HG02678 (cell line): ENCODE data around the gene KCNJ18.
"Not testable (repeated sequence)": the region's sequence is repeated elsewhere in the genome, so short reads cannot be mapped to it uniquely, and the experiment has no call there.

Experiments
- ATAC-seq: cut with Tn5 transposase; IDR thresholded peaks from one replicate; pipeline ENCODE4 v1.9.1; 2021; ENCODE audit warnings: mild to moderate bottlenecking, moderate library complexity; ENCODE audit not compliant: unreplicated experiment

The KCNJ18 gene

DNA sequence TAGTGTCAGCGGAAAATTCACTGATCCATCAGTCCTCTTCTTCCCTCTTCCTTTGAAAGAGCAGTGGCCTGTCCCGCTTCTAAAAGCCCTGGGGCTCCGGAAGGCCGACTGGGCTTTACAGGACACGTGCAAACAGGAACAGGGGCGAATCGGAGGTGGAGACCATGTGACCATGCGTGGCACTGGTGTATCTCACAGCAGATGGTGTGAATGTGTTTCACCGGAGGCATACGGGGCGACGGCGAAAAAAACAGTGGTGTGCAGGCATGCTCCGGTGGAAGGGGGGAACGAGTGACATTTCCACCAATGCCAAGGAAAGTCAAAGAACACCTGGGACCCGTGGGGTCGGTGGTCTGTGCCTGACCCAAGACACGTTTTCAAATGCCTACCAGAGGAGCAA, 8.4 kb upstream of the KCNJ18 start:
- ATAC-seq: not testable (repeated sequence)

GRCh38 chr17:21684384-21684783, 7.9 kb upstream of the KCNJ18 start:
- ATAC-seq: not testable (repeated sequence)

GRCh38 chr17:21685061-21685795, 7.1 kb upstream of the KCNJ18 start:
- ATAC-seq: not testable (repeated sequence)

DNA sequence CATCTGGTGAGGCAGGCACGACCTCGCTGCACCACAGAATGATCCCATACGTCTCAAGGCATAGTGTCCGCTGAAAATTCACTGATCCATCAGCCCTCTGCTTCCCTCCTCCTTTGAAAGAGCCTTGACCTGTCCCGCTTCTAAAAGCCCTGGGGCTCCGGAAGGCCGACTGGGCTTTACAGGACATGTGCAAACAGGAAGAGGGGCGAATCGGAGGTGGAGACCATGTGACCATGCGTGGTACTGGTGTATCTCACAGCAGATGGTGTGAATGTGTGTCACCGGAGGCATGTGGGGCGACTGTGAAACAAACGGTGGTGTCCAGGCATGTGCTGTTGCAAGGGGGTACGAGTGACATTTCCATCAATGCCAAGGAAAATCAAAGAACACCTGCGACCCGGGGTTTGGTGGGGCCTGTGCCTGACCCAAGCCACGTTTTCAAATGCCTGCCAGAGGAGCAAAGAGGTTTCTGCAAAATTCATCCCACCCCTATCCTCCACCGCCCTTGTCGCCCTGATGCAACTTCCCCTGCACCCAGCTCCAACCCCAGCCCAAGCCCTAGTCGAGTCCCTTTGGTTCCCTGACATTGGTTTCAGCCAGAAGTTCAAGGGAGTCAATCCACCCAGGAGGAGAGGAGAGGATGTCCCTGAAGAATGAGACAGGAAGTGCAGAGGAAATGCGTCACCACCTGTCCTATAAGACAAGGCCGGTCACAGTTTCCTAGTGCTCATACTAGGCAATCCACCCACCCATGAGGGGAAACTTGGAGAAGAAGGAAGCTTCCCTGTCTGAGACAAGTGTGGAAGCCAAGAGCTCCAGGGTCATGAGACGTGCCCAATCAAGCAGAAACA, 5.9 kb upstream of the KCNJ18 start:
- ATAC-seq: no peak

DNA sequence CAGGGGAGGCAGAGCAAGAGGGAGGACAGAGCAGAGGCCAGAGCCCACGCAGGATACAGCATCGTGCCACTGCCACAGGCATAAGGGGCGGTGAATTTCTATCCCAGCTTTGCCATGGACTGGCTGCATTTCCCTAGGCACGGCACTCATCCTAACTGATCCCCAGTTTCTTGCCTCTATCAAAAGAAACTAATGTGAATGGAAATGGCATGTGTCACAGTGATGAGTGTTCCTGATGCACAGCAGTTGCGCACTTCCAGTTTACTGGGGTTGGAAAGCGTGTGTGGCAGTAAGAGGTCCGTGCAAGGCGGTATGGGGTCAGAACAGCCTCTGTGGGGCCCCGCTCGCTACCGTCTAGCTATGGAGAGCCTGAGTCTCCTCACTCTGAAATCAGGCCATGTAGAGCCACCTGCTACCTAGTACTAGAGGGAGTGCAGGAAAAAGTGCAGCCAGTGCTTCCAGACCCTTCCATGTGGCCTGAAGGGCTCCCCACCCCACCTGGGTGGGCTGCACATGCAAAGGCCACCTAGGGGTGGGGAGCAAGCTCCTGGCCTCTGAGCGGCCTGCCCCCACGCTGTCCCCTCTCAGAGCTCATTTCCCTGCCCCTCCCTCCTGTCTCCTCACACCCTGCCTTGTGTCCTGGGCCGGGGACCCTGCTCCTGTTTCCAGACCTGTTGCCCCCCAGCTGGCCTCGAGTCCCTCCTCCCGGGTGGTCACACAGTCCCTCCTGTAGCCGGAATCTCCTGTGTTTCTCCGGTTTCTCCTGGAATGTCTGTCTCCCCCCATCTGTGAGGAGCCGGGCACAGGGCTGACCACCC, 5.0 kb upstream of the KCNJ18 start:
- no peak for ATAC-seq

DNA sequence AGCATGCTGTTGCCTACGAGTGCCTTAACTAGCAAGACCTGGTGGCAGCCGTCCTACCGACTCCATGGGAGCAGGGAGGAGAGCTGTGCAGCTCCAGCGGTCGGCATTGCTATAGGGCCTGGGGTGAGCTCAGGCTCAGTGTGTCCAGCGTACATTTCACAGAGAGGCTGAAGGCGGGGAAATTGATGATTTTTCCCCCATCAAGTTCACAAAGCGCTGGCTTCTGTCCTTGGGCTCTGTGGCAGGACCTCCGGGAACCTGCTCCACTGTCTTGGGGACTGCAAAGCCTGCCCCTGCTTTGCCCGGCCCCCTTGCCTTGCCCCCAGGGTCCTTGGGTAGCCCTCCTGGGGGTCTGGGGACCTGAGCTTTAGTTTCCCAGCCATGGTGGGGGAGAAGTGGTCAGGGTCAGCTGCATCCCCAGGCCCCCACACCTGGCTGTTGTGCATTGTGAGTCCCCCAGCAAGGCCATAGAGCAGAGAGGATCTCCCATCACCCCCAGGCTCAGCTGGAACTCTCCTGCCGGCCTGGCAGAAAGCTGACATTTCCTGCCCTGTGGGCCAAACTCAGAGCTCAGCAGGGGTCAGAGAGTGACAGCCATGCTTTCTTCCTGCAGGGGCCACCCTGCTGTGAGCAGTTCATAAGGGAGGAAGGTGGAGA, 3.9 kb upstream of the KCNJ18 start:
- no peak for ATAC-seq

DNA sequence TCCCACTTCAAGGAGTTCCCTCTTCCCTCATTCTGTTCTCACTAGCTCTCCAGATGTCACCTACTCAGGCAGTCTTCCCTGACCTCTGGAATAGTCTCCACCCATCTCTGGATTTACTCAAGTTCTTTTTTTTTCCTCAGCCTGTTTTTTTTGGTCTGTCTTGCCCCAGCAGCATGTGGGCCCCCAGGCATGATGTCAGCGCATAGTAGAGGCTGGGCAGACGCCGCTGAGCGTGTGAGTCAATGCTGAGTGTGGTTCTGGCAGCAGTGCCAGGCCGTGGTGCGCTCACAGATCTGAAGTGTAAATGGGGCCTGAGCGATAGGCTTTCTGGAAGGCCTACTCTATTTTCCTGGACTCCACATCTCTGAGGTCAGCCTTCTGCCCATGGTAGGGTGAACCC, 2.7 kb upstream of the KCNJ18 start:
- no peak for ATAC-seq

DNA sequence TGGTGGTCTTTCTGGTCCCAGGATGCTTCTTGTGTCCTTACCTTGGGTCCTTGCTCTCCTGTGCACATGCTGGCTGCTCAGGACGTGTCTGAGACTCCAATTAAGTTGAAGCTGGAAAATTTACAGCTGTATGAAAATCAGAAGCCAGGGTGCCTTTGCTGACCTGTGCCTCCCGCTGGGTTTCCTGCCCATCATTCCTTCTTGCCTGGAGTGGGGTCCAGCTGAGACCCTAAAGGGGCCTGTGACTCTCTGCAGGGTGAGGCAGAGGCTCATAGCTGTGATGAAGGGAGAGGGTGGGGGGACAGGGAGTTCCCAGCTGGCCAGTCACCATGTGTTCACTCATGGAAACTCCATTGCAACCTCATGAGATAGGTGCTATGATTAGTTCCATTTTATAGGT, 1.5 kb upstream of the KCNJ18 start:
- ATAC-seq: not testable (repeated sequence)

DNA sequence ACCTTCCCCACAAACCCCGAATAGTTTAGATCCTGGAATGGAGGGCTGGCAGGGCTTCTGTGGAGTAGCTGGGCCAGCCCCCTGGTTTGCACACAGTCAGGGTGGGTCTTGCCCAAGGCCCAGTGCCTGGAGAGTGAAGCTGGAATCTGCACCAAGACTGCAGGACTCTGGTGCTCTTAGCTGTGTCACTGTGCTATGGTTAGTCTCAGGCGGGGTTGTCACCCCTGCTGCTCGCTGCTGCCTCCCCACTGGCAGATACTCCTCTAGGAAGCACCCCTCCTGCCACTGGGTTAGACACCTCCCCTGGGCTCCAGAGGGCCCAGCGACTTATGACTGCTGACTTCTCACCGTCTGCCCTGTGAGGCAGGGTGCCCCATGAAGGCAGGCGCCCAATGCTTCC, 842 bp upstream of the KCNJ18 start:
- not testable (repeated sequence) for ATAC-seq

DNA sequence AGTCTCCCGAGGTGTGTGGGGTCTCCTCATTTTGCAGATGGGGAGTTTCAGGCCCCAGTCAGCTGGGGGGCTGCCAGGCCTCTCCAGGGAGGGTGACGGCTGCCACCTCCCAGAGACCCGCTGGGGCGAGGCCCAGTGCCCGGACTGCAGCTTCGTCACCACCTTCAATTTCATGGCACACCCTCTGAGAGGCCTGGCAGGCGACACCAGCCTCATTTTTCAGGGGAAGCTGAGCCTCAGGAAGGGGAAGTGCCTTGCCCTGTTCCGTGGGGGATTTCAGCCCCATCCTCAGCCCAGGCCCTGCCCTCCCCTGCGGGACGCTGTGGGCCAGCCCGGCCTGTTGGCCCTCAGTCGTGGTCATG, 362 bp downstream of the KCNJ18 start:
- not testable (repeated sequence) for ATAC-seq

DNA sequence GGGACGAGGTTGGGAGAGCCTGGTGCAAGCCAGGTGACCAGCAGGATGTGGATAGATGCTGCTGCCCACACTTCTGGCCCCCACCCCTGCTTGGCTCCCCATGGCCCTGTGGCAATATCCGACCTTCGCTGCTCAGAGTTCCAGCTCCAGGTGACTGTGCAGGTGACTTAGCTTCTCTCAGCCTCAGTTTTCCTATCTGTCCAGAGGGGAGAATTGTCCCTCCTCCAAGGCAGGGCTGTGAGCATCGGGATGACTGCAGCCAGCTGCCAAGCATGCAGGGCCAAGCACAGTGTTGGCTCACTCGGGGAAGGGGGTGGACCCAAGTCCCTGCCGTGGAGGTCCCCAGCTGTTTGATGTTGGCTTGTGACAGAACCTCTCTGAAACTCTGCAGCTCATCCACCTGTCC, 1.1 kb downstream of the KCNJ18 start:
- not testable (repeated sequence) for ATAC-seq

DNA sequence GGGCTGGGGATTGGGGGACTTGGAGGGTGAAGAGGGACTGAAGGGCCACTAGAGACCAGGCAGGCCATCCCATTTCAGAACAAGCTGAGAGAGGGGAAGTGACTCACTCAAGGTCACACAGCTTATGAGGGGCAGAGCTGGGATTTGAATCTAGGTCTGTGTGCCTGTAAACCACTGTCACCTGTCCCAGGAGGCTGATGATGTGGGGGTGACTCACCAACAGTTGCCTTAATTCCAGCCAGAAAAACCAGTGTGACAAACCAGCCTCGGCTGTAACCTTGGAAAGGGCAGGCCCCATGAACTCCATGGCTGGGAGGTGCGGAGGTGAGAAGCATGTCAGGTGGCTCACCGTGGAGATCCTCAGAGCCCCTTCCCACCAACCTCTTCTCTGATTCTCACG, 1.6 kb downstream of the KCNJ18 start:
- not testable (repeated sequence) for ATAC-seq

GRCh38 chr17:21696227-21696626, 3.9 kb downstream of the KCNJ18 start:
- ATAC-seq: not testable (repeated sequence)

DNA sequence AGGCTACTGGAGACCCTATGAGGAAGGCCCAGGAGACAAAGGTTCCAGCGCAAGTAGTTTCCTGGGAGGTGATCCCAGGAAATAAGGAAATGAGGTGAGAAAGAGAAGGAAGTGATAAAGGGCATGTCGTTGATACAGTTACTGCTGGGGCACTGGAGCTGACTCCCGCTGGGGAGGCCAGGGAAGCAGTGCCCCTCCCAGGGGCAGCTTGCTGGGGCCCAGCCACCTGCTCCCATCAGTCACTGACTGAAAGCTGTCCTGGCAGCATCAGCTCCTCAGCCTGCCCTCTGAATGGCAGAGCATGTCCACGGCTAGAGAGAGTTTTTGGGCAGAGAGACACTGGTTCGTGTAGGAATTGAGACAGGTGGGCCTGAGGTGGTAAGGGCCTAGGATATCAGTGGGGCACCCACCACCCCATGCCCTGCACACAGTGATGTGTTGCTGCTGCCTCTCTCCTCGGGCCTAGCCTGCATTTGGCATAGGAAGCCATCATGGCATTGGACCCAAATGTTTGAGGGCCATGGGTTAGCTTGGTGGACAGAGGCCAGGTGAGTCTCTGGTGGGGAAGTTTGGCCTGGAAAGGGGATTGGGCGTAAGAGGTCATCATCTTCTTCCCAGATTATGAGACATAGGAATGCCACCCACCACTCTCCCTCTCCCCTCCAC, 4.7 kb downstream of the KCNJ18 start:
- not testable (repeated sequence) for ATAC-seq

GRCh38 chr17:21697508-21697860, 5.2 kb downstream of the KCNJ18 start:
- ATAC-seq: not testable (repeated sequence)

DNA sequence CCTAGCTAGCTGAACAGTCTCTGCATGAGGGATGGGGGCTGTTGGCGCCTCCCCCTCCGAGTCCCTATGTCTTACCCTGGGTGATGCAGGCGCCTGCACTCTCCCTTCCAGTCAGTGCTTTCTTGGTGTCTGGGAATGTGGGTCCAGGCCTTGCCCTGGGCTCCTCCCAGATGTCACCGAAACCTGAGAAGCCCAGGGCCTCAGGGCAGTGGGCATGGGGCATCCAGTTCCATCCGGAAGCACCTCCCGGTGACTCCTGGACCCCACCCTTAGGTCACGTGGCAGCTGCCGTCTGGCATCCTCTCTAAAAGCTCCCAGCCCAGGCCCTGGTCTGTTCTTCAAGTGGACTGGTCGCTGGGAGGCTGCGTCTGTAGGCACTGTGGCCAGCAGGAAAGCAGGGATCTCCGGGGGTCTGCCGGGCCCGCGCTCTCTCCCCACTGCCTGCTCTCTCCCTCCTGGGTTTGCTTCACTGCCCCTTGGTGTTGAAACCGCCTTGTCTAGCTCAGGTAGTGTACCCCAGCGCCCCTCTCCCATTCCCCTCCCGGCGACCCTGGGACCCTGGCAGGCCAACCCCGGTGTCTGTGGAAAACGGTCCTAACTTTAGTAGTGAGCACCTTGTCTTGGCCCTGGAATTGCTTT, 6.2 kb downstream of the KCNJ18 start:
- not testable (repeated sequence) for ATAC-seq

GRCh38 chr17:21699124-21699523, 6.8 kb downstream of the KCNJ18 start:
- ATAC-seq: not testable (repeated sequence)

GRCh38 chr17:21699573-21700236, 7.4 kb downstream of the KCNJ18 start:
- ATAC-seq: not testable (repeated sequence)

DNA sequence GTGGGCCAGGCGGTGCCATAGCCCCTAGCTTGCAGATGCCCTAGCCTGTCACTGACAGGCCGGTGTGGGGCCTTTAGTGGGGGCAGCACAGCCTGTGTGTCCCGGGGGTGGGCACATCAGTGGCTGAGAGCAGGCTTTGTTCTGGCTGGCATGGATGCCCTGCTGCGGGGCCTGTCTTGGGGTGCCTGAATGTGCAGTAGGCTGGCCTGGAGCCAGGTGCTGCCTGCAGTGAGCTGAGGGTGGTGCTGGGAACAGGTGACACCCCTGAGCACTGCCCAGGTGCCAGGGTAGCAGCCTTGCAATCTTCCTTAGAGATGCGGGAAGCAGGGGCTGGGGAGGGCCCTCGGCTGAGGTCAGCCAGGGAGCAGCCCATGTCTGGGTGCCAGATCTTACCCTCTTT, 8.8 kb downstream of the KCNJ18 start:
- ATAC-seq: not testable (repeated sequence)
